Keratinocyte (primary cell): ENCODE measurements around the gene GDNF. TPM values are rescaled to one million over a fixed set of nuclear protein-coding genes. Genes with fewer than 3 reads are reported as not detected.
"Not testable (repeated sequence)": the region's sequence is repeated elsewhere in the genome, so short reads cannot be mapped to it uniquely, and the experiment has no call there.

Source experiments
- DNase-seq: peaks from one replicate; pipeline ENCODE4 v3.0.0-alpha.2; 2011; ENCODE audit warnings: low read depth, missing footprints, low spot score
- FAIRE-seq: peaks from 2 replicates; lab custom pipeline; 2011; peaks lifted over from hg19 to GRCh38; lab: Jason Lieb, UNC
- H2AFZ ChIP-seq: 2 replicates; pipeline ENCODE4 v1.6.0; 2012; ENCODE audit warnings: low read length, control low read depth, inconsistent platforms; ENCODE audit not compliant: control insufficient read depth
- H3K27ac ChIP-seq: 2 replicates; pipeline ENCODE4 v1.5.1; 2011; ENCODE audit warnings: low read length; ENCODE audit not compliant: control insufficient read depth, insufficient read depth
- H3K27me3 ChIP-seq: 3 replicates; pipeline ENCODE4 v1.6.0; 2011; ENCODE audit warnings: low read length; ENCODE audit not compliant: control insufficient read depth, insufficient read depth; ENCODE audit errors: extremely low read depth
- H3K36me3 ChIP-seq, 2 experiments: 2 replicates in 1 of 2; 3 replicates in 1 of 2; pipeline ENCODE4 v1.5.1; 2011; ENCODE audit warnings: low read length in 2 of 2, mild to moderate bottlenecking in 1 of 2; ENCODE audit not compliant: control insufficient read depth in 2 of 2, insufficient read depth in 2 of 2; ENCODE audit errors: extremely low read depth in 1 of 2
- H3K4me1 ChIP-seq: 3 replicates; pipeline ENCODE4 v1.5.1; 2011; ENCODE audit warnings: low read length; ENCODE audit not compliant: control insufficient read depth, insufficient read depth; ENCODE audit errors: extremely low read depth
- H3K4me2 ChIP-seq: 3 replicates; pipeline ENCODE4 v1.6.0; 2011; ENCODE audit warnings: low read depth, low read length; ENCODE audit not compliant: control insufficient read depth, insufficient read depth; ENCODE audit errors: extremely low read depth
- H3K4me3 ChIP-seq, 3 experiments: fragments of 200-600 bp in 1 of 3; sonication (generic) in 1 of 3; 2 replicates in 2 of 3; 3 replicates in 1 of 3; pipeline ENCODE4 v1.5.1; 2011 to 2016; ENCODE audit warnings: low read length in 3 of 3, mild to moderate bottlenecking in 3 of 3, control low read depth in 2 of 3, inconsistent platforms in 1 of 3, low read depth in 1 of 3, mixed read lengths in 1 of 3, mixed run types in 1 of 3, moderate library complexity in 1 of 3; ENCODE audit not compliant: control insufficient read depth in 2 of 3, insufficient read depth in 2 of 3; ENCODE audit errors: extremely low read depth in 1 of 3
- H3K79me2 ChIP-seq: 2 replicates; pipeline ENCODE4 v1.6.0; 2012; ENCODE audit warnings: low read length; ENCODE audit not compliant: control insufficient read depth, insufficient read depth
- H3K9ac ChIP-seq: 3 replicates; pipeline ENCODE4 v1.6.0; 2011; ENCODE audit warnings: low read length; ENCODE audit not compliant: control insufficient read depth, insufficient read depth; ENCODE audit errors: extremely low read depth
- H3K9me1 ChIP-seq: 3 replicates; pipeline ENCODE4 v1.6.0; 2011; ENCODE audit warnings: low read length; ENCODE audit not compliant: control insufficient read depth, insufficient read depth; ENCODE audit errors: extremely low read depth
- H3K9me3 ChIP-seq: 2 replicates; pipeline ENCODE4 v1.5.1; 2012; ENCODE audit warnings: low read depth, low read length; ENCODE audit not compliant: control insufficient read depth
- H4K20me1 ChIP-seq: 3 replicates; pipeline ENCODE4 v1.6.0; 2011; ENCODE audit warnings: low read length; ENCODE audit not compliant: control insufficient read depth, insufficient read depth; ENCODE audit errors: extremely low read depth
- EZH2 ChIP-seq: IDR thresholded peaks from one replicate; pipeline ENCODE4 v1.6.1; 2012; ENCODE audit warnings: inconsistent platforms, mild to moderate bottlenecking, low read length, moderate library complexity
- dilution Hi-C: fragments of 300-500 bp; cut with MboI; formaldehyde crosslinking; loops from one replicate; pipeline ENCODE4 v1.7.0; 2020; ENCODE audit warnings: low sequenced_read_pairs; ENCODE audit not compliant: extremely low pct_ligation_motif_present
- polyA plus RNA-seq, 5 experiments: library from polyadenylated mRNA; depleted of rRNA in 3 of 5; stranded (reverse) in 3 of 5; stranded (forward) in 1 of 5; unstranded in 1 of 5; fragments of >200 nt; gene quantifications; 1 replicate in 1 of 5; 2 replicates in 3 of 5; 3 replicates in 1 of 5; pipeline versions ENCODE4 v1.2.1 to v1.2.3, GENCODE V29; 2011 to 2012; ENCODE audit warnings: missing spikeins in 2 of 5, low read depth in 1 of 5, low replicate concordance in 1 of 5
- TF ChIP-seq, protein P1 (sequence below), 3 experiments: IDR thresholded peaks in 1 of 3; conservative IDR thresholded peaks in 1 of 3; optimal IDR thresholded peaks in 1 of 3; 2 replicates in 2 of 3; 3 replicates in 1 of 3; pipeline versions ENCODE3 to v1.5.1; 2011; ENCODE audit warnings: low read length in 3 of 3, mild to moderate bottlenecking in 3 of 3, moderate library complexity in 2 of 3, control low read depth in 1 of 3, inconsistent platforms in 1 of 3; ENCODE audit not compliant: insufficient read depth in 2 of 3; ENCODE audit errors: extremely low read depth in 1 of 3

Gene GDNF
- polyA plus RNA-seq, 1 donor (not counting 4 experiments of a cell fraction or from before 2014, with no cell fraction given): 2.4 TPM

DNA sequence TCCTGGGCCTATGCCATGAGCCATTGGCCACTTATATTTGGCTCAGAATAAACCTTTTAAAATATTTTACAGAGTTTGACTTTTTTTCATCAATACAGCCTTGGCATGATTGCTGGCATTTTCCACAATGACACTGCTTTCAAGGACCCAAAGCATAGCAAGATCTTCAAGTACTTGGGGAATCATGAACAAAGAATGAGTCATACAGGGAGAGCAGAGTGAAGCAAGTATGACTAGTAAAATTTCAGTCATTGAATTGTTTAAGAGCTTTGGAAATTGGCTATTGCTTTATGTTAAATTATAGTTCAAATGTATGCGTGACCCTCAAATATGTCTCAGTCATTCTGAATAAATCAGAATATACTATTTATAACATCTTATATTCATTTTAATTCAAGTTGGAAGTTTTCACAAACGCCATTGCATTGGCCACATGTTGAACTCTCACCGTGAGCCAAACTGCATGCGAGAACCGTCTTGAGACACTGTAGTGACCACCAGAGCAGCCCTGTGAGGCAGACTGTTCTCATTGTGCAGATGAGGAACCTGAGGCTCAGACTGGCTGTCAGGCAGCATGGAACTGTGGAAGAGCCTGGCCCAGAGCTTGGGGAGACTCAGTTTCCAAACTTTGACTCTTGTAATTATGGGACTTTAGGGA lies 52.9 kb downstream of the GDNF start:
- Histone ChIP-seq H3K4me1 (peaks cover 13% of the 10 kb centered on the region), H3K27me3 (no peaks in the 10 kb centered on the region), H3K4me3 (no peak overlapping the region), H3K9me1 (no peaks in the 10 kb centered on the region), H4K20me1 (no peaks in the 10 kb centered on the region), H3K79me2 (no peaks in the 10 kb centered on the region), H3K9ac (no peak overlapping the region), H3K36me3 (no peaks in the 10 kb centered on the region), H3K9me3 (no peaks in the 10 kb centered on the region), H3K4me2 (no peak overlapping the region), H2AFZ (no peak overlapping the region), H3K27ac (no peak overlapping the region)
- FAIRE-seq (peak; percentile 71), DNase-seq (peak; percentile 15)
- no peak for TF ChIP-seq EZH2
- TF ChIP-seq, protein P1, sequence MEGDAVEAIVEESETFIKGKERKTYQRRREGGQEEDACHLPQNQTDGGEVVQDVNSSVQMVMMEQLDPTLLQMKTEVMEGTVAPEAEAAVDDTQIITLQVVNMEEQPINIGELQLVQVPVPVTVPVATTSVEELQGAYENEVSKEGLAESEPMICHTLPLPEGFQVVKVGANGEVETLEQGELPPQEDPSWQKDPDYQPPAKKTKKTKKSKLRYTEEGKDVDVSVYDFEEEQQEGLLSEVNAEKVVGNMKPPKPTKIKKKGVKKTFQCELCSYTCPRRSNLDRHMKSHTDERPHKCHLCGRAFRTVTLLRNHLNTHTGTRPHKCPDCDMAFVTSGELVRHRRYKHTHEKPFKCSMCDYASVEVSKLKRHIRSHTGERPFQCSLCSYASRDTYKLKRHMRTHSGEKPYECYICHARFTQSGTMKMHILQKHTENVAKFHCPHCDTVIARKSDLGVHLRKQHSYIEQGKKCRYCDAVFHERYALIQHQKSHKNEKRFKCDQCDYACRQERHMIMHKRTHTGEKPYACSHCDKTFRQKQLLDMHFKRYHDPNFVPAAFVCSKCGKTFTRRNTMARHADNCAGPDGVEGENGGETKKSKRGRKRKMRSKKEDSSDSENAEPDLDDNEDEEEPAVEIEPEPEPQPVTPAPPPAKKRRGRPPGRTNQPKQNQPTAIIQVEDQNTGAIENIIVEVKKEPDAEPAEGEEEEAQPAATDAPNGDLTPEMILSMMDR (optimal IDR thresholded peaks at IDR 0.05 in 1 of 3, IDR thresholded peaks at IDR 0.05 in 1 of 3, conservative IDR thresholded peaks at IDR 0.05 in 1 of 3; ENCODE audit: extremely low read depth in 1 of 3, insufficient read depth in 2 of 3, low read length in 3 of 3): no peak
- dilution Hi-C loops: no loop called here

DNA sequence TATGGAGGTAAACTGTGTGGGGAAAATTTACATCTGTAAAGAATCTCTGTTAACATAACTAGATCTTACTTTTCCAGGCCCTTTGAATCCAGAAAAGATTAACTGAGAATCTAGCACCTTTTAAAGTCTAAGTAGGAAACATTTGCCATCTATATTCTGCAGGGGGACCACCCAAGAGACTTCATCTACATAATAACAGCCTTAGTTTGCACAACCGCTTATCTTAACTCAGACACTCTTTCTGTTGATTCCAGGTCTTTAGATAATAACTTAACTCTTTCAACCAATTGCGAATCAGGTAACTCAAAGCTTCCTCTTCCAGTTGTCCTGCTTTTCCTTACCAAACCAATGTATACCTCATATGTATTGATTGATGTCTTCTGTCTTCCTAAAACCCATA lies 53.4 kb downstream of the GDNF start:
- no peaks in the 10 kb centered on the region for H4K20me1 ChIP-seq
- H3K36me3 ChIP-seq: no peaks in the 10 kb centered on the region
- H3K4me3 ChIP-seq: no peak overlapping the region
- no peaks in the 10 kb centered on the region for H3K9me1 ChIP-seq
- TF ChIP-seq EZH2: no peak
- TF ChIP-seq, protein P1 (optimal IDR thresholded peaks at IDR 0.05 in 1 of 3, IDR thresholded peaks at IDR 0.05 in 1 of 3, conservative IDR thresholded peaks at IDR 0.05 in 1 of 3; ENCODE audit: extremely low read depth in 1 of 3, insufficient read depth in 2 of 3, low read length in 3 of 3): no peak
- no peaks in the 10 kb centered on the region for H3K79me2 ChIP-seq
- no peak overlapping the region for H3K9ac ChIP-seq
- peaks cover 13% of the 10 kb centered on the region for H3K4me1 ChIP-seq
- H3K4me2 ChIP-seq: no peak overlapping the region
- dilution Hi-C loops: no loop called here
- H3K9me3 ChIP-seq: no peaks in the 10 kb centered on the region
- FAIRE-seq (no peak), DNase-seq (no peak)
- H2AFZ ChIP-seq: no peak overlapping the region
- H3K27ac ChIP-seq: no peak overlapping the region
- H3K27me3 ChIP-seq: no peaks in the 10 kb centered on the region

DNA sequence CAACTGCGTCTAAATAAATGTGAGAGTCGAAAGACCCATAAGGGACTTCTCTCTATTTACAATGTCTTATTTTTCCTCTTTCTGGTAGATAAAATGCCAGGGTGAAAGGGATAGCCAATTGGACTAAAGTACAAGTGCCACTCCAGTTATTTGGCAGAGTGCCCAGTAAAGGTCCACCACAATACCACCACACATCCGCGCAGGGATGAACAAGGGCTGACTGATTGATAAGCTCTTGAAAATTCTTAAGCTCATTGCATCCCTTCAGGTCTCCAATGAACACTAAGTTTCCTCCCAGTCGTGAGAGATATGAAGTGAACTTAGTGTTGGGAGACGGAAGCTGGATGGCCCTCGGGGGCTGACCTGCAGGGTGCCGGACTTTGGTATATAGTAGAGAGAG lies 58.4 kb downstream of the GDNF start:
- H3K27ac ChIP-seq, H3K9me3 ChIP-seq, H3K79me2 ChIP-seq, H3K4me2 ChIP-seq, H2AFZ ChIP-seq, H3K4me1 ChIP-seq, H3K9me1 ChIP-seq, H3K4me3 ChIP-seq, DNase-seq, H3K36me3 ChIP-seq, H3K9ac ChIP-seq, H3K27me3 ChIP-seq, H4K20me1 ChIP-seq, FAIRE-seq, dilution Hi-C loops: not testable (repeated sequence)
